HepG2 (cell line): Measurements from ENCODE around the gene ZNF444. TPM values are rescaled to one million over a fixed set of nuclear protein-coding genes. Genes with fewer than 3 reads are reported as not detected.

ENCODE experiments used
- ADNP ChIP-seq: sonication (generic); formaldehyde crosslinking; IDR thresholded peaks from 2 replicates; pipeline ENCODE4 v1.4.0; 2020; ENCODE audit warnings: missing genetic modification reagents
- CC2D1A ChIP-seq: sonication (generic); formaldehyde crosslinking; IDR thresholded peaks from 2 replicates; pipeline ENCODE4 v1.8.1; 2023; ENCODE audit warnings: mild to moderate bottlenecking, missing genetic modification reagents
- MIXL1 ChIP-seq: IDR thresholded peaks from 2 replicates; pipeline ENCODE4 v1.6.1; 2016
- NCOR1 ChIP-seq: fragments of 200-600 bp; sonication (generic); IDR thresholded peaks from 2 replicates; pipeline ENCODE4 v1.7.0; 2017; ENCODE audit warnings: antibody characterized with exemption, low read length, borderline replicate concordance
- SSRP1 ChIP-seq: IDR thresholded peaks from 2 replicates; pipeline ENCODE4 v1.6.1; 2016; ENCODE audit warnings: control low read depth
- ZNF160 ChIP-seq: sonication (generic); formaldehyde crosslinking; IDR thresholded peaks from 2 replicates; pipeline ENCODE4 v1.8.0; 2022; ENCODE audit warnings: mild to moderate bottlenecking, inconsistent platforms, missing genetic modification reagents
- ZNF224 ChIP-seq: sonication (generic); formaldehyde crosslinking; IDR thresholded peaks from 2 replicates; pipeline ENCODE4 v1.5.0; 2020; ENCODE audit warnings: mild to moderate bottlenecking, missing genetic modification reagents
- ZNF460 ChIP-seq: sonication (generic); formaldehyde crosslinking; IDR thresholded peaks from 2 replicates; pipeline ENCODE4 v1.5.1; 2020; ENCODE audit warnings: missing genetic modification reagents, mild to moderate bottlenecking, borderline replicate concordance
- polyA plus RNA-seq, 8 experiments: library from polyadenylated mRNA; depleted of rRNA in 3 of 8; stranded (reverse) in 7 of 8; unstranded in 1 of 8; fragments of >200 nt; fragmentation: Illumina TruSeq in 4 of 8; extraction: Trizol in 4 of 8; gene quantifications; 2 replicates each; pipeline versions ENCODE4 v1.2.1 to v1.2.3, GENCODE V29; 2011 to 2016; ENCODE audit warnings: low read depth in 4 of 8, missing spikeins in 1 of 8, mixed read lengths in 1 of 8; ENCODE audit not compliant: insufficient read depth in 1 of 8
- total RNA-seq, 5 experiments: library from RNA; depleted of rRNA; stranded (reverse); fragments of >200 nt; fragmentation: Illumina TruSeq; extraction: Trizol; gene quantifications; 2 replicates each; pipeline ENCODE4 v1.2.3, GENCODE V29; 2016; ENCODE audit warnings: low read depth in 1 of 5
- TF ChIP-seq, protein P1 (sequence below): sonication (generic); formaldehyde crosslinking; conservative IDR thresholded peaks from 2 replicates; pipeline ENCODE4 v1.4.0; 2020; ENCODE audit warnings: missing genetic modification reagents
- TF ChIP-seq, protein P2 (sequence below): sonication (generic); formaldehyde crosslinking; IDR thresholded peaks from 2 replicates; pipeline ENCODE4 v1.8.0; 2022; ENCODE audit warnings: low read depth, missing genetic modification reagents
- TF ChIP-seq, protein P3 (sequence below), 2 experiments: fragments of 450-650 bp in 1 of 2; sonication (generic) in 1 of 2; formaldehyde crosslinking; IDR thresholded peaks; 2 replicates each; pipeline versions ENCODE4 v1.5.0 to v1.8.0; 2020 to 2022; ENCODE audit warnings: mild to moderate bottlenecking in 1 of 2, missing genetic modification reagents in 1 of 2
- TF ChIP-seq, protein P4 (sequence below), 2 experiments: fragments of 450-650 bp in 1 of 2; sonication (generic) in 1 of 2; formaldehyde crosslinking in 1 of 2; IDR thresholded peaks; 2 replicates each; pipeline versions ENCODE4 v1.6.1 to v1.8.0; 2016 to 2022; ENCODE audit warnings: antibody characterized with exemption in 1 of 2, mild to moderate bottlenecking in 1 of 2, missing genetic modification reagents in 1 of 2

Gene ZNF444
- total and polyA plus RNA-seq, 2 of the 13 experiments (the other 11 are each of a cell fraction or from before 2014, with no cell fraction given), result 27.4 to 30.3 TPM

DNA sequence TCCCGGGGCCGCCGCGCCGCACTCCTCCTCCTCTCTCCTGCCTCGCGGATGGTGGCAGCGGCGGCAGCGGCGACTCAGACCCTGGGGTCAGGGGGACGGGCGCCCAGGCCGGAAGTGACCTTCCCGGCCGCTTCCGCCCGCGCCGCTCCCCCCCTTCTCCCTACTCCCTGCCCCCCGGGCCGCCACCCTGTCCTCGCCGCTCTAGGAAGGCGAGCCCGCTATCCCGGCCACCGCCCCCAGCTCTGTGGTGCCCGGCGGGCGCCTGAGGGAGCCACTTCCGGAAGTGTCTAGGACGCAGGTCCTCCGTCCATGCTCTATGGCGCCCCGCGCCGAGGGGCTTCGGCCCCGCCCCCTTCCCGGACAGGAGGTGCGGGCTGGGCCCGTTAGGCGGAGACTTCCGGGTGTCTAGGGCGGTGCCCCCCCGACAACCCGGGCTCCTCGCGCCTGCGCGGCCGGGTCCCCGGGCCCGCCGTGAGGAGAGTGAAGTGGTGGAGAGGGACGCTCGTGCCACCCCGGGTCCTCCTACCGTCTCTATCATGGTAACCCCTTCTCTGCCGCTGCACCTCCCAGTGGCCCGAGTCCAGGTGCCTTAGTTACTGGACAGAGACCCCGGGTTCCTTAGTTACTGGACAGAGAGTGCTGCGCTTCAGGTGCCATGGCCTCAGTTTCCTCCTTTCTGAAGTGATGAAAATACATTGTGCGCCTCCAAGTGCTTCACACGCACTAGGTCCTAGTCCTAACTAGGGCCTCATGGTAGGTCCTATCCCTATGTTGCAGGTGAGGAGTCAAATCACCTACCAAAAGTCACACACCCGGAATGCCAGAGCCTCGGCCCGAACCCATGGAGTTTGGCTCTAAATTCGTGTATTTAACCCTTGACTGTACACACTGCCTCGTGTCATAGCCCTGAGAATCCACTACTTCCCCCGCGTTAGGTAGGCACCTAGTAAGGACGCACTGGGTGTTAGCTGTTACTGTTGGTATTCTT, 19.6 kb upstream of the ZNF444 start, which contains the start of gene ZNF787 (continued):
- TF ChIP-seq ZNF160 (0 out of 2 replicates have a peak, but pooled peaks have one; percentile 44), ZNF224 (CRISPR knock-in tag) (0 out of 2 replicates have a peak, but pooled peaks have one; percentile 11), MIXL1 (CRISPR knock-in tag) (no peak), CC2D1A (CRISPR knock-in tag) (no peak), NCOR1 (no peak; the same call in 1 of the 2 replicates), SSRP1 (CRISPR knock-in tag) (no peak; the same call in 1 of the 2 replicates), ZNF460 (peak; percentile 56; the same call in 1 of the 2 replicates), ADNP (CRISPR knock-in tag) (no peak)
- TF ChIP-seq, protein P1, sequence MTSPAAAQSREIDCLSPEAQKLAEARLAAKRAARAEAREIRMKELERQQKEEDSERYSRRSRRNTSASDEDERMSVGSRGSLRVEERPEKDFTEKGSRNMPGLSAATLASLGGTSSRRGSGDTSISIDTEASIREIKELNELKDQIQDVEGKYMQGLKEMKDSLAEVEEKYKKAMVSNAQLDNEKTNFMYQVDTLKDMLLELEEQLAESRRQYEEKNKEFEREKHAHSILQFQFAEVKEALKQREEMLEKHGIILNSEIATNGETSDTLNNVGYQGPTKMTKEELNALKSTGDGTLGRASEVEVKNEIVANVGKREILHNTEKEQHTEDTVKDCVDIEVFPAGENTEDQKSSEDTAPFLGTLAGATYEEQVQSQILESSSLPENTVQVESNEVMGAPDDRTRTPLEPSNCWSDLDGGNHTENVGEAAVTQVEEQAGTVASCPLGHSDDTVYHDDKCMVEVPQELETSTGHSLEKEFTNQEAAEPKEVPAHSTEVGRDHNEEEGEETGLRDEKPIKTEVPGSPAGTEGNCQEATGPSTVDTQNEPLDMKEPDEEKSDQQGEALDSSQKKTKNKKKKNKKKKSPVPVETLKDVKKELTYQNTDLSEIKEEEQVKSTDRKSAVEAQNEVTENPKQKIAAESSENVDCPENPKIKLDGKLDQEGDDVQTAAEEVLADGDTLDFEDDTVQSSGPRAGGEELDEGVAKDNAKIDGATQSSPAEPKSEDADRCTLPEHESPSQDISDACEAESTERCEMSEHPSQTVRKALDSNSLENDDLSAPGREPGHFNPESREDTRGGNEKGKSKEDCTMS (CRISPR knock-in tag), result no peak
- TF ChIP-seq, protein P2, sequence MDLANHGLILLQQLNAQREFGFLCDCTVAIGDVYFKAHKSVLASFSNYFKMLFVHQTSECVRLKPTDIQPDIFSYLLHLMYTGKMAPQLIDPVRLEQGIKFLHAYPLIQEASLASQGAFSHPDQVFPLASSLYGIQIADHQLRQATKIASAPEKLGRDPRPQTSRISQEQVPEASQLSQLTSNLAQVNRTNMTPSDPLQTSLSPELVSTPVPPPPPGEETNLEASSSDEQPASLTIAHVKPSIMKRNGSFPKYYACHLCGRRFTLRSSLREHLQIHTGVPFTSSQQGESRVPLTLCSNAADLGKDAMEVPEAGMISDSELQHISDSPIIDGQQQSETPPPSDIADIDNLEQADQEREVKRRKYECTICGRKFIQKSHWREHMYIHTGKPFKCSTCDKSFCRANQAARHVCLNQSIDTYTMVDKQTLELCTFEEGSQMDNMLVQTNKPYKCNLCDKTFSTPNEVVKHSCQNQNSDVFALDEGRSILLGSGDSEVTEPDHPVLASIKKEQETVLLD (CRISPR knock-in tag), result peak; percentile 99
- TF ChIP-seq, protein P3, sequence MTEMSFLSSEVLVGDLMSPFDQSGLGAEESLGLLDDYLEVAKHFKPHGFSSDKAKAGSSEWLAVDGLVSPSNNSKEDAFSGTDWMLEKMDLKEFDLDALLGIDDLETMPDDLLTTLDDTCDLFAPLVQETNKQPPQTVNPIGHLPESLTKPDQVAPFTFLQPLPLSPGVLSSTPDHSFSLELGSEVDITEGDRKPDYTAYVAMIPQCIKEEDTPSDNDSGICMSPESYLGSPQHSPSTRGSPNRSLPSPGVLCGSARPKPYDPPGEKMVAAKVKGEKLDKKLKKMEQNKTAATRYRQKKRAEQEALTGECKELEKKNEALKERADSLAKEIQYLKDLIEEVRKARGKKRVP (CRISPR knock-in tag; IDR thresholded peaks at IDR 0.05), result peak in 1 of 2 experiments; percentile 42; a peak in 1 of 4 replicates
- TF ChIP-seq, protein P4, sequence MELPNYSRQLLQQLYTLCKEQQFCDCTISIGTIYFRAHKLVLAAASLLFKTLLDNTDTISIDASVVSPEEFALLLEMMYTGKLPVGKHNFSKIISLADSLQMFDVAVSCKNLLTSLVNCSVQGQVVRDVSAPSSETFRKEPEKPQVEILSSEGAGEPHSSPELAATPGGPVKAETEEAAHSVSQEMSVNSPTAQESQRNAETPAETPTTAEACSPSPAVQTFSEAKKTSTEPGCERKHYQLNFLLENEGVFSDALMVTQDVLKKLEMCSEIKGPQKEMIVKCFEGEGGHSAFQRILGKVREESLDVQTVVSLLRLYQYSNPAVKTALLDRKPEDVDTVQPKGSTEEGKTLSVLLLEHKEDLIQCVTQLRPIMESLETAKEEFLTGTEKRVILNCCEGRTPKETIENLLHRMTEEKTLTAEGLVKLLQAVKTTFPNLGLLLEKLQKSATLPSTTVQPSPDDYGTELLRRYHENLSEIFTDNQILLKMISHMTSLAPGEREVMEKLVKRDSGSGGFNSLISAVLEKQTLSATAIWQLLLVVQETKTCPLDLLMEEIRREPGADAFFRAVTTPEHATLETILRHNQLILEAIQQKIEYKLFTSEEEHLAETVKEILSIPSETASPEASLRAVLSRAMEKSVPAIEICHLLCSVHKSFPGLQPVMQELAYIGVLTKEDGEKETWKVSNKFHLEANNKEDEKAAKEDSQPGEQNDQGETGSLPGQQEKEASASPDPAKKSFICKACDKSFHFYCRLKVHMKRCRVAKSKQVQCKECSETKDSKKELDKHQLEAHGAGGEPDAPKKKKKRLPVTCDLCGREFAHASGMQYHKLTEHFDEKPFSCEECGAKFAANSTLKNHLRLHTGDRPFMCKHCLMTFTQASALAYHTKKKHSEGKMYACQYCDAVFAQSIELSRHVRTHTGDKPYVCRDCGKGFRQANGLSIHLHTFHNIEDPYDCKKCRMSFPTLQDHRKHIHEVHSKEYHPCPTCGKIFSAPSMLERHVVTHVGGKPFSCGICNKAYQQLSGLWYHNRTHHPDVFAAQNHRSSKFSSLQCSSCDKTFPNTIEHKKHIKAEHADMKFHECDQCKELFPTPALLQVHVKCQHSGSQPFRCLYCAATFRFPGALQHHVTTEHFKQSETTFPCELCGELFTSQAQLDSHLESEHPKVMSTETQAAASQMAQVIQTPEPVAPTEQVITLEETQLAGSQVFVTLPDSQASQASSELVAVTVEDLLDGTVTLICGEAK (IDR thresholded peaks at IDR 0.05), result peak; percentile 64
- TF ChIP-seq, protein P4 (CRISPR knock-in tag; IDR thresholded peaks at IDR 0.05), result peak; percentile 70; the same call in 1 of the 2 replicates
